Limb (tissue), 2 donors: ENCODE data around the gene ZSCAN4.
A peak's percentile ranks its signal among the peaks of the same experiment; 100 is the strongest.

Source experiments
- DNase-seq, 2 donors: peaks; one replicate each; pipeline ENCODE4 v3.0.0-alpha.2; 2016; ENCODE audit errors: extremely low spot score in 2 of 2

The ZSCAN4 gene

DNA sequence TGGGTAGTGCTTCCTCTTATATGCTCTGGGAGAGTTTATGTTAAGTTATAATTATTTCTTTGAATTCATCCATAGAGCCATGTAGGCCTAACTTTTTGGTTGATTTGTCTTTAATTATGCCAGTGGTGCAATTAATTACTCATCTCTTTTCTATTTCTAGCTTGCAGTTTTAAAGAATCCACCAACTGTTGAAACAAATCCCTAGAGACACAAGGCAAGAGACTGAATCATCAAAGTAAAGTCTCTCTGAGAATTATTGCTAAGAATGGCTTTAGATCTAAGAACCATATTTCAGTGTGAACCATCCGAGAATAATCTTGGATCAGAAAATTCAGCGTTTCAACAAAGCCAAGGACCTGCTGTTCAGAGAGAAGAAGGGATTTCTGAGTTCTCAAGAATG is 7.1 kb downstream of the ZSCAN4 start:
- DNase-seq: no peak

DNA sequence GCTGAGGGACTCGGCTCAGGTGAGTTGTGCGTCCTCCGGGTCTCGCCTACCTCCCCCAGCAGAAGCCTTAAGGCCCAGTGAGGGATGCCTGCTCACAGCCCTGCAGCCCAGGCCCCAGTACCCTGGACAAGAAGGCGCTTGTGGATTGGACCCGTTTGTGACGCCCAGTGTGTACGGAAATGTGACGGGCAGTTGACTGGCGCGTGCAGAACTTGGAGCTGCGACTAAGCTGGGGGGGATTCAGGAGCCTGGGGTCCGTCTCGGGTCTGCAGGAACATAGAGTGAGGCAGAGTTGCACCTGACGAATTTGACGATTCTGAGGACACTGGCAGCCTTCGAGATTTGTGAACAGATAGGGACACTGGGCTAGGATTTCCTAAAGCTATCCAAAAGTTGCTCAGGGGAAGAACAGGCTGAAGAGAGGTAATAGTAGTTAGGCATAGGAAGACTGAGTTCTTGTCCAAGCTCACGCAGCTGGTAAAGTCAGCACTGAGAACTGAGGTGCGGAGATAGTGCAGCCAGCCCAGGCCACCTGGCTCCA is 13.6 kb downstream of the ZSCAN4 start:
- DNase-seq: peak in 1 of 2 donors; percentile 34

DNA sequence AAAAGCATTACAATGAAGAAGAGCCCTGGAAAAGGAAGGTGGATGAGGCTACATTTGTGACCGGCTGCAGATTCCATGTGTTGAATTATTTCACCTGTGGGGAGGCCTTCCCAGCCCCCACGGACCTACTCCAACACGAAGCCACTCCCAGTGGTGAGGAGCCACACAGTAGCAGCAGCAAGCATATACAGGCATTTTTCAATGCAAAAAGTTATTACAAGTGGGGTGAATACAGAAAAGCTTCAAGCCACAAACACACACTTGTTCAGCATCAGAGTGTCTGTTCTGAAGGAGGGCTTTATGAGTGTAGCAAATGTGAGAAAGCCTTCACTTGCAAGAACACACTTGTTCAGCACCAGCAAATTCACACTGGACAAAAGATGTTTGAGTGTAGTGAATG is 18.0 kb downstream of the ZSCAN4 start:
- DNase-seq: no peak

DNA sequence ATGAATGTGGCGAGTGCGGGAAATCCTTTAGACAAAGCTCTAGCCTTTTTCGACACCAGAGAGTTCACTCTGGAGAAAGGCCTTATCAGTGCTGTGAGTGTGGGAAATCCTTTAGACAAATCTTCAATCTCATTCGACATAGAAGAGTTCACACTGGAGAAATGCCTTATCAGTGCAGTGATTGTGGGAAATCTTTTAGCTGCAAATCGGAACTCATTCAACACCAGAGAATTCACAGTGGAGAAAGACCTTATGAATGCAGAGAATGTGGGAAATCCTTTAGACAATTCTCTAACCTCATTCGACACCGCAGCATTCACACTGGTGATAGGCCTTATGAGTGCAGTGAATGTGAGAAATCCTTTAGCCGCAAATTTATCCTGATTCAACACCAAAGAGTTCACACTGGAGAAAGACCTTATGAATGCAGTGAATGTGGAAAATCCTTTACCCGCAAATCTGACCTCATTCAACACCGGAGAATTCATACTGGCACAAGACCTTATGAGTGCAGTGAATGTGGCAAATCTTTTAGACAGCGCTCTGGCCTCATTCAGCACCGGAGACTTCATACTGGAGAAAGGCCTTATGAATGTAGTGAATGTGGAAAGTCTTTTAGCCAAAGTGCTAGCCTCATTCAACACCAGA is 18.8 kb downstream of the ZSCAN4 start:
- DNase-seq: no peak

DNA sequence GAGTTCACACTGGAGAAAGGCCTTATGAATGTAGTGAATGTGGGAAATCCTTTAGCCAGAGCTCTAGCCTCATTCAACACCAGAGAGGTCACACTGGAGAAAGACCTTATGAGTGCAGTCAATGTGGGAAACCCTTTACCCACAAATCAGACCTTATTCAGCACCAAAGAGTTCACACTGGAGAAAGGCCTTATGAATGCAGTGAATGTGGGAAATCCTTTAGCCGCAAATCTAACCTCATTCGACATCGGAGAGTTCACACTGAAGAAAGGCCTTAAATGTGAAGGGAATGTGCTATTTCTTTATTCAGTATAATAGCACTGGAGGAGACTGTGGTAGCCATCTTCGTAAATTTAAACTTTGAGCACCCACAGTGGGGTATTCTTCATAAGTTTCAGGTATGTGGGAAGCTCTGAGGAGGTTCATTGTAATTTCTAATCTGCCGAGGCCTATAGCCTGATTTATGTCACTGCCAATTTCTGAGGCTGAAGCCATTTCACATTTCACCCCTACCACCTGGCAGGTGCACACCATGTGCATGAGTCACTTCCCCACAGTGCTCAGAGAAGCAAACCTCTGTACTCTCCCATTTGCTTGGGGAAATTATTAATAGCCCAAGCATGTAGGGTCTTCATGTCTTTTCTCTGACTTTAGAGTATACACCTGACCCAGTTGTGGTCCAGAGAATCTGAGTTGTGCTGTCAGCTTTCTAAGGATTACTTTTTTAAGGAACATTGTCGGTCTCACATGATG is 19.5 kb downstream of the ZSCAN4 start:
- no peak for DNase-seq

DNA sequence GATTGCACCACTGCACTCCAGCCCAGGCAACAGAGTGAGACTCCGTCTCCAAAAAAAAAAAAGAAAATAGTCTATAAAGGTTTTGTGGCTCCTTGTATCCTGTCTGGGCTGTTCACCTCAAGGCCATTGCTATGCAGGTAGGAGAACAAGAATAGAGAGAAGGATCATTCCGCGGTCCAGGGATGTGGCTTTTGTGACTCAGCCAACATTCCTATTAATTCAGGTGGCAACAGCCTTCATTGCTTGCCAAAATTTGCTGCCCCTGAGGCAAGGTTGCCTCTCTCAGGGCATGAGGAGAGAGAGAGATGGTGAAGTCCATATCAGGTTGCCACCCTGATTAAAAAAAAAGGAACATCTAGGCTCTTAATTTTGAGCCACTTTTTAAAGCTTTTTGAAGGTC is 21.0 kb downstream of the ZSCAN4 start:
- no peak for DNase-seq

DNA sequence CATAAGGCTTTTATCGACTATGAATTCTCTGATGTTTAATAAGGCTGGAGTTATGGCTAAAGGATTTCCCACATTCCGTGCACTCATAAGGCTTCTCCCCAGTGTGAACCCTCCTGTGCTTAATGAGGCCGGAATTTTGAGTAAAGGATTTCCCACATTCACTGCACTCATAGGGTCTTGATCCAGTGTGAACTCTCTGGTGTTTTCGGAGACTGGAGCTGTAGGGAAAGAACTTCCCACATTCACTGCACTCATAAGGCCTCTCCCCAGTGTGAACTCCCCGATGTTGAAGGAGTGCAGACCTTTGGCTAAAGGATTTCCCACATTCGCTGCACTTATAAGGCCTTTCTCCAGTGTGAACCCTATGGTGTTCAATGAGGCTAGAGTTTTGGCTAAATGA is 32.9 kb downstream of the ZSCAN4 start:
- DNase-seq: no peak

DNA sequence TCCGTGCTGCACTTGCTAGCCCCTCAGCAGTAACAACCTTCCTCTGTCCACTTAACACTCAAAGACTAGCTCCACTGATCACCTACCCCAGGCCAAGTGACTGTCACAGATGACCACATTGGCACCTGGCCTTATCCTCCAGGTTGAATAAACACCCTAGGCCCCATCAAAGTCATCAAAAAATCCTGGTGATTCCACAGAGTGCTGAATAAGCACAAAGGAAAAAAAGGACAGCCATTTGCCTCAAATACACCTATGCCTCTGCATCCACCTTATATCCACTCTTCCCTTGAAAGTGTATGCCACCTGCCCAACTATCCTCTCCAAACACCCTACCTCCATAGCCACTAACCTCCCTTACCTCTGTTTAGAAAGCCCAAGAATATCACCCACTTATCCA is 37.6 kb downstream of the ZSCAN4 start:
- no peak for DNase-seq

DNA sequence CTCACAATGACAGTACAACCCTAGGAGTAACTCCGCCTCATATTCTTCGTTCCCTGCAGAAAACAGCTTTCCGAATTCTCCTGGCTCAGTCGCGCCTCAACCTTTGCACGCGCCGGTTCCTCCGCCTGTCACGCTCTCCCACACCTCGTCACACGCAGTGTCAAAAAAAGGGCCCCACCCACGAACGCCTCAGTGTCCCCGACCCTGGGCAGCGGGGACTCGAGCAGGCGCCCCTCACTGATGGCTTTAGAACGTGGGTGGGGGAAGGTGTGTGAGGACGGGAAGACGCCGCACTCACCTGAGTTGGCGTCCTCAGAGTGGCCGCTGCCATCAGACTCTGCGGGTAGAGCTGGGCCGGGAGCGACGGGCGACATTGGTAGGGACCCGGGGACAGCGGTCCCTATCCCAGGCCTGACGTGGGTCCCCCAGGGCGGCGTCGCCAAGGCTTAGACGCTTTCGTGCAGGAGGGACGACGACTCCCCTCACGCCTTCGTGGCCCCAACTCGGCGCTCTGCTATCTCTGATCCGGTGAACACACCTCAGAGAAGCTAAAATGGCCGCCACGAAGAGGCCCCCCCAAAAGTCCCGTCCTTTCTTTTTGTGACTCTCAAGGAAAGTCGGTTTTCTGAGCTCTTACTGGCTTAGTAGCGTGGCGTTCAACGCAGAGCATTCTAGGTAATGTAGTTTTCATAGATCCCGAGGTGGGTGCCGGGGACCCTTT is 40.1 kb downstream of the ZSCAN4 start, which contains the start of gene ZNF154:
Gene ZNF154 (minus strand): TSS at position 564 of the 721 bp plus-strand sequence. CDS start 233 bp downstream, at position 331.
- peak; percentile 85 to 92 for DNase-seq

DNA sequence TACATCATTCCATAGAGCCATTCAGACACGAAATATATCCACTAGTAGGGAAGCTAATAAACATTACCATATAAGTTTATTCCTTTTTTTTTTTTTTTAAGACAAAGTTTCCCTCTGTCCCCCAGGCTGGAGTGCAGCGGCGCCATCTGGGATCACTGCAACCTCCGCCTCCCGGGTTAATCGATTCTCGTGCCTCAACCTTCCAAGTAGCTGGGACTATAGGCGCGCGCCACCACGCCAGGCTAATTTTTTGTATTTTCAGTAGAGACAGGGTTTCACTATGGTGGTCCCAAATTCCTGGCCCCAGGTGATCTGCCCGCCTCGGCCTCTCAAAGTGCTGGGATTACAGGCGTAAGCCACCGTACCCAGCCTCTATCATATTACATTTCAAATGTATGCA is 40.9 kb downstream of the ZSCAN4 start:
- DNase-seq: no peak

DNA sequence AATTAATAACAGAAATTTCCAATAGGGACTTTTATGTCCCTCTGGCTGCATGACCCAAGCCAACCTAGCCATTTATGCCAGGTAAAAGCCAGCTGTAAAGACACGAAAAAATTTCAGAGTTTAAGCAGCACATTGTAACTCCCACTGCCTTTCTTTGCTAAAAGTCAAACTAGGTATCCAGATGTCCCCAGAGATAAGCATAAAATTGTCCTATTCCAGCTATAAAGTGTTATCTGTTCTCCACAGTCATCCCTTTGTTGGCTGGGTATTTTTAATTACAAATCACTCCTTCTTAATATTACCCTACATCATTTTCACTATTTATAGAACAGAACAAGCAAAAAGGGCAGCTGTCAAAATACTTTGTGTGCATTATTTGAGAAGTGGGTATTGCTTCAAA is 43.5 kb downstream of the ZSCAN4 start:
- DNase-seq: no peak

DNA sequence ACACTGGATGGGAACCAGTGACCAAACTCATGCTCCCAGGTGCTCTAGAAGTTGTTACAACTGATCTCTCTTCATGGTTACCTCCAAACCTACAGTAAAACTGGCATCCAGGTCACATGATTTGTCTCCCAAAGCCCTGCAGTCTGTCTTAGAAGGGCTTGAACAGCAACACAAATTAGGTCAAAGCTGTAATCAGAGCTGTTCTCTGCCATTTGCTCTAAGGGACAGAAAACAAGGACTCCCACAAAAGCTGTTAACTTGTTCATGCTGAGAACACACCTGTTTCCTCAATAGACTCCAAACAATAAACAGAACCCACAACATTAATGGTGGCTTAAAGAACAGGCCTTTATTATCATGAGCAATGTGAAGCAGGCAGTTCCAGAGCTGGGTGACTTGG is 50.7 kb downstream of the ZSCAN4 start:
- DNase-seq: no peak

DNA sequence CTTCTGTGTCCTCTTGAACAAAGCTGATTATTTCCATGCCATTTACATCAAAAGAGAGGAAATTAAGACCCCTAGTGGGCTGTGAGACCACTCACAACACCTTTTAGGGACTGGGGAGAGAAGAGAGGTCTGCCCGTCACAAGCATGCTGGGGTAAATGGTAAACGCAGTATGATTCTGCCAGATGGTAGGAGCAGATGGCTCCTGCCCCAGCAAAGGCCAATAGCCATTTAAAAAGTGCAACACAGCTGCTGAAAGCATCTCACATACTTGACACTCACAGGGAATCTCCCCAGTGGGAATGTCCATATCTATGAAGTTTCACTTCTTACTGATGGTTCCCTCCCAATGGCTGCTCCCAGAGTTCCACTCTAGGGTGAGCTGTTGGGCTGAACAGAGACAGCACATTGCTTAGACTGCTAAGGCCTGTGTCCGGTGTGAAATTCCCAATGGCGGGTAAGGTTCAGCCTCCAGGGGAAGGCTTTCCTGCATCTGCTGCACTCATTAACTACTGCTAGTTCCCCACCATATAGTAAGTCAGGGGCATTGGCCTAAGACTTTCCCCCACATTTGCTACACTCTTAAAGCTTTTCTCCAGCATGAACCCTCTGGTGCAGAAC is 51.3 kb downstream of the ZSCAN4 start:
- DNase-seq: no peak

DNA sequence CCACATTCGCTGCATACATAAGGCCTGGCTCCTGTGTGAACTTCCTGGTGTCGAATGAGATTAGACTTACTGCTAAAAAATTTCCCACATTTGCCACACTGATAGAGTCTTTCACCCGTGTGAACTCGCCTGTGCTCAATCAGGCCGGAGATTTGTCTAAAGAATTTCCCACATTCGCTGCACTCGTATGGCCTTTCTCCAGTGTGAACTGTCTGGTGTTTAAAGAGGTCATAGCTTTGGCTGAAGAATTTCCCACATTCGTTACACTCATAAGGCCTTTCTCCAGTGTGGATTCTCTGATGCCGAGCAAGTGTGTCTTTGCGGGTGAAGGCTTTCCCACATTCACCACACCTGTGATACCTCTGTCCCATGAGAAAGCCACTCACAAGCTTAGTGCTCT is 52.1 kb downstream of the ZSCAN4 start:
- DNase-seq: no peak
